Upper lobe of right lung (tissue), 1 donor: Measurements from ENCODE around the gene IQGAP1. TPM values are rescaled to one million over a fixed set of nuclear protein-coding genes. Genes with fewer than 3 reads are reported as not detected.

Experiments
- ATAC-seq: fragments of 200-7000 bp; cut with Tn5 transposase; one replicate; pipeline ENCODE4 v1.9.1; 2020; ENCODE audit warnings: mild to moderate bottlenecking, moderate library complexity
- DNase-seq: peaks from one replicate; pipeline ENCODE4 v3.0.0-alpha.2; 2020
- H3K27ac ChIP-seq: fragments of 200-600 bp; one replicate; pipeline ENCODE4 v1.8.0; 2022
- H3K27me3 ChIP-seq: fragments of 200-600 bp; one replicate; pipeline ENCODE4 v1.8.0; 2022; ENCODE audit warnings: mild to moderate bottlenecking
- H3K36me3 ChIP-seq: fragments of 200-600 bp; one replicate; pipeline ENCODE4 v1.8.0; 2022
- H3K4me1 ChIP-seq: fragments of 200-600 bp; one replicate; pipeline ENCODE4 v1.8.0; 2022
- H3K4me3 ChIP-seq: fragments of 200-600 bp; one replicate; pipeline ENCODE4 v1.8.0; 2022; ENCODE audit warnings: mild to moderate bottlenecking
- H3K9me3 ChIP-seq: fragments of 200-600 bp; one replicate; pipeline ENCODE4 v1.8.0; 2022
- CTCF ChIP-seq: fragments of 200-600 bp; IDR thresholded peaks from one replicate; pipeline ENCODE4 v1.8.0; 2022; ENCODE audit warnings: antibody characterized with exemption
- intact Hi-C: fragments of 100-400 bp; cut with DNase I; formaldehyde crosslinking; loops from one replicate; pipeline ENCODE4 v1.11.0; 2022
- total RNA-seq: library from RNA; stranded (reverse); fragmentation: NEBNext Ultra II Directional; extraction: Animal tissue kit (Norgen Biotek cat#: 25700); gene quantifications from one replicate; pipeline ENCODE4 v1.2.1, GENCODE V29; 2021
- donor health status: DM: no; HTN: yes; CAD: no; lungs with severe emphysema.

IQGAP1 gene
- total RNA-seq, 1 donor from 2014 or later = 256 TPM

- no peaks in the 10 kb centered on the region for H3K27me3 ChIP-seq
- H3K4me3 ChIP-seq = no peak overlapping the region
- H3K36me3 ChIP-seq = peaks cover 22% of the 10 kb centered on the region
- no peak for TF ChIP-seq CTCF
- peaks cover 9% of the 10 kb centered on the region for H3K4me1 ChIP-seq
- no peaks in the 10 kb centered on the region for H3K9me3 ChIP-seq
- DNase-seq (no peak), ATAC-seq (no peak)
- H3K27ac ChIP-seq = no peak overlapping the region
- intact Hi-C loops = loop anchor here (10.0 kb wide), 1 partner anchor 46 kb away; no protein-coding TSS in a partner anchor
These were observed 152.7 kb downstream of the IQGAP1 start for GRCh38 chr15:90540768-90541167.

GRCh38 chr15:90545095-90545494 lies 157.1 kb downstream of the IQGAP1 start:
- TF ChIP-seq CTCF = no peak
- Histone ChIP-seq H3K9me3 (no peaks in the 10 kb centered on the region), H3K36me3 (peaks cover 25% of the 10 kb centered on the region), H3K4me1 (no peaks in the 10 kb centered on the region), H3K27me3 (no peaks in the 10 kb centered on the region), H3K4me3 (no peak overlapping the region), H3K27ac (no peak overlapping the region)
- DNase-seq (no peak), ATAC-seq (no peak)
- intact Hi-C loops = loop anchor here (10.0 kb wide), 1 partner anchor 50 kb away; no protein-coding TSS in a partner anchor

- no peak for TF ChIP-seq CTCF
- no peaks in the 10 kb centered on the region for H3K27me3 ChIP-seq
- H3K9me3 ChIP-seq = no peaks in the 10 kb centered on the region
- peaks cover 14% of the 10 kb centered on the region for H3K36me3 ChIP-seq
- H3K4me1 ChIP-seq = peaks cover 4% of the 10 kb centered on the region
- no peak for DNase-seq
- H3K27ac ChIP-seq = no peak overlapping the region
- H3K4me3 ChIP-seq = no peak overlapping the region
- intact Hi-C loops = loop anchor here (10.0 kb wide), 1 partner anchor 53 kb away; no protein-coding TSS in a partner anchor
- ATAC-seq = peak; percentile 69
These were observed 159.5 kb downstream of the IQGAP1 start for GRCh38 chr15:90547540-90547939.

GRCh38 chr15:90550919-90551318 lies 162.9 kb downstream of the IQGAP1 start:
- H3K9me3 ChIP-seq = no peaks in the 10 kb centered on the region
- H3K36me3 ChIP-seq = peaks cover 6% of the 10 kb centered on the region
- no peak overlapping the region for H3K27ac ChIP-seq
- intact Hi-C loops = no loop called here
- ATAC-seq (peak; percentile 45), DNase-seq (no peak)
- no peak overlapping the region for H3K4me3 ChIP-seq
- no peaks in the 10 kb centered on the region for H3K27me3 ChIP-seq
- peaks cover 22% of the 10 kb centered on the region for H3K4me1 ChIP-seq
- TF ChIP-seq CTCF = no peak

Other genes with a start within 250 kb of the IQGAP1 start
- gene SEMA4B, start 186.9 kb upstream of the IQGAP1 start, total RNA-seq = 48.7 TPM
- 62.8 TPM for gene CIB1, start 154.3 kb upstream of the IQGAP1 start, total RNA-seq
- gene GDPGP1, start 154.0 kb upstream of the IQGAP1 start, total RNA-seq = 11.2 TPM
- gene TTLL13, start 138.7 kb upstream of the IQGAP1 start, total RNA-seq = not detected
- gene NGRN, start 122.6 kb upstream of the IQGAP1 start, total RNA-seq = 75.0 TPM
- gene ZNF774, start 36.0 kb upstream of the IQGAP1 start, total RNA-seq = 3.6 TPM
- gene CRTC3, start 141.7 kb downstream of the IQGAP1 start, total RNA-seq = 49.0 TPM